GM12878 (cell line): ENCODE measurements around the gene KRT78.

Experiments
- E4F1 ChIP-seq: fragments of 450-650 bp; IDR thresholded peaks from 2 replicates; pipeline ENCODE4 v1.6.1; 2018; ENCODE audit warnings: borderline replicate concordance, mild to moderate bottlenecking; ENCODE audit not compliant: partially characterized antibody
- RB1 ChIP-seq: fragments of 450-650 bp; formaldehyde crosslinking; IDR thresholded peaks from 2 replicates; pipeline ENCODE4 v1.6.1; 2017; ENCODE audit warnings: mild to moderate bottlenecking, borderline replicate concordance
- STAT1 ChIP-seq: fragments of 450-650 bp; conservative IDR thresholded peaks from 2 replicates; pipeline ENCODE4 v1.6.1; 2014; ENCODE audit warnings: antibody characterized with exemption, mild to moderate bottlenecking
- ZNF274 ChIP-seq: IDR thresholded peaks from one replicate; pipeline ENCODE4 v1.8.0; 2011; ENCODE audit not compliant: insufficient read length, insufficient read depth
- TF ChIP-seq, protein P1 (sequence below), 3 experiments: IDR thresholded peaks in 2 of 3; conservative IDR thresholded peaks in 1 of 3; 2 replicates each; pipeline ENCODE4 v1.5.1; 2011; ENCODE audit warnings: low read depth in 3 of 3, low read length in 3 of 3, mild to moderate bottlenecking in 3 of 3, control low read depth in 2 of 3, moderate library complexity in 2 of 3, inconsistent platforms in 1 of 3, mixed read lengths in 1 of 3; ENCODE audit not compliant: control insufficient read depth in 2 of 3, insufficient read depth in 1 of 3; ENCODE audit errors: extremely low read depth in 1 of 3
- TF ChIP-seq, protein P2 (sequence below): fragments of 150-350 bp; IDR thresholded peaks from 2 replicates; pipeline ENCODE4 v1.6.1; 2016; ENCODE audit warnings: low read depth, low read length

DNA sequence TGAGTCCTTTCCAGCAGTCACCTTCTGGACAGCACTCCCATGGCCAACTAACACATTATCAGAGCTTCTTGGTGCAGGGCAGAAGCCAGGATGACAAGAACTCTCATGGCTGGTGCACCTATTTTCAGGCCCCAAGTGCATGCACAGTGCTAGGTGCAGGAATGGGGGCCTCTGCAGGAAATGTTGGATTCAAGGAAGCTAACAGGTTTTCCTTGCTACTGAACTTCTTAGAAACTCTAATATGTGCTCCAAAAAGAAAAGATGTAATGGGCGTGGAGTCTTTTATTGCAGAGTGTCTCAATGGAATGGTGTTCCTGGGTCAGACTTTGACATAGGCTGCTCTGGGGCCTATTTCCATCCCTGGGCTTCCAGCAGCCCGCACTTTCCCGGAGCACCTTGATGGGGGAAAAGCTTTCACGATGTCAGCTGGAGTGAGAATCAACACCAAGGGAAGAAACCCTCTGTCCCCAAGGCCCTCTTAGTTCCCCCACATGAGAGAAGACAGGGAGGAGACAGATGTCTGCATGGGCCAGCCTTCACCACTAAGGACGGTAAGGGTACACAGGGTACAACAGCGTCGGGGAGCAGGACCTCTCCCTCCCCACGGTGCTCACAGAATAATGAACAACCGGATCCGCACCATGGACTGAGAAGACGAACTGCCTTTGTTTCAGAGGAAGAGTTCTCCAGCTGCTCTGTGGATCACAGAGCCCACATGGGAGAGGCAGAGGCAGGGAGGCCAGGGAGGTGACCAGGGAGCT is 59.7 kb downstream of the KRT78 start:
- TF ChIP-seq STAT1: no peak
- TF ChIP-seq, protein P1, sequence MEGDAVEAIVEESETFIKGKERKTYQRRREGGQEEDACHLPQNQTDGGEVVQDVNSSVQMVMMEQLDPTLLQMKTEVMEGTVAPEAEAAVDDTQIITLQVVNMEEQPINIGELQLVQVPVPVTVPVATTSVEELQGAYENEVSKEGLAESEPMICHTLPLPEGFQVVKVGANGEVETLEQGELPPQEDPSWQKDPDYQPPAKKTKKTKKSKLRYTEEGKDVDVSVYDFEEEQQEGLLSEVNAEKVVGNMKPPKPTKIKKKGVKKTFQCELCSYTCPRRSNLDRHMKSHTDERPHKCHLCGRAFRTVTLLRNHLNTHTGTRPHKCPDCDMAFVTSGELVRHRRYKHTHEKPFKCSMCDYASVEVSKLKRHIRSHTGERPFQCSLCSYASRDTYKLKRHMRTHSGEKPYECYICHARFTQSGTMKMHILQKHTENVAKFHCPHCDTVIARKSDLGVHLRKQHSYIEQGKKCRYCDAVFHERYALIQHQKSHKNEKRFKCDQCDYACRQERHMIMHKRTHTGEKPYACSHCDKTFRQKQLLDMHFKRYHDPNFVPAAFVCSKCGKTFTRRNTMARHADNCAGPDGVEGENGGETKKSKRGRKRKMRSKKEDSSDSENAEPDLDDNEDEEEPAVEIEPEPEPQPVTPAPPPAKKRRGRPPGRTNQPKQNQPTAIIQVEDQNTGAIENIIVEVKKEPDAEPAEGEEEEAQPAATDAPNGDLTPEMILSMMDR (IDR thresholded peaks at IDR 0.05 in 2 of 3, conservative IDR thresholded peaks at IDR 0.05 in 1 of 3; ENCODE audit: control insufficient read depth in 2 of 3, extremely low read depth in 1 of 3, insufficient read depth in 1 of 3, low read depth in 3 of 3, low read length in 3 of 3): no peak
- TF ChIP-seq ZNF274: no peak
- TF ChIP-seq E4F1: no peak
- no peak for TF ChIP-seq RB1
- TF ChIP-seq, protein P2, sequence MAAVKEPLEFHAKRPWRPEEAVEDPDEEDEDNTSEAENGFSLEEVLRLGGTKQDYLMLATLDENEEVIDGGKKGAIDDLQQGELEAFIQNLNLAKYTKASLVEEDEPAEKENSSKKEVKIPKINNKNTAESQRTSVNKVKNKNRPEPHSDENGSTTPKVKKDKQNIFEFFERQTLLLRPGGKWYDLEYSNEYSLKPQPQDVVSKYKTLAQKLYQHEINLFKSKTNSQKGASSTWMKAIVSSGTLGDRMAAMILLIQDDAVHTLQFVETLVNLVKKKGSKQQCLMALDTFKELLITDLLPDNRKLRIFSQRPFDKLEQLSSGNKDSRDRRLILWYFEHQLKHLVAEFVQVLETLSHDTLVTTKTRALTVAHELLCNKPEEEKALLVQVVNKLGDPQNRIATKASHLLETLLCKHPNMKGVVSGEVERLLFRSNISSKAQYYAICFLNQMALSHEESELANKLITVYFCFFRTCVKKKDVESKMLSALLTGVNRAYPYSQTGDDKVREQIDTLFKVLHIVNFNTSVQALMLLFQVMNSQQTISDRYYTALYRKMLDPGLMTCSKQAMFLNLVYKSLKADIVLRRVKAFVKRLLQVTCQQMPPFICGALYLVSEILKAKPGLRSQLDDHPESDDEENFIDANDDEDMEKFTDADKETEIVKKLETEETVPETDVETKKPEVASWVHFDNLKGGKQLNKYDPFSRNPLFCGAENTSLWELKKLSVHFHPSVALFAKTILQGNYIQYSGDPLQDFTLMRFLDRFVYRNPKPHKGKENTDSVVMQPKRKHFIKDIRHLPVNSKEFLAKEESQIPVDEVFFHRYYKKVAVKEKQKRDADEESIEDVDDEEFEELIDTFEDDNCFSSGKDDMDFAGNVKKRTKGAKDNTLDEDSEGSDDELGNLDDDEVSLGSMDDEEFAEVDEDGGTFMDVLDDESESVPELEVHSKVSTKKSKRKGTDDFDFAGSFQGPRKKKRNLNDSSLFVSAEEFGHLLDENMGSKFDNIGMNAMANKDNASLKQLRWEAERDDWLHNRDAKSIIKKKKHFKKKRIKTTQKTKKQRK: no peak
